ENCODE measurements around the gene SLC34A1.
A peak's percentile ranks its signal among the peaks of the same experiment; 100 is the strongest.
"Not testable (repeated sequence)": the region's sequence is repeated elsewhere in the genome, so short reads cannot be mapped to it uniquely, and the experiment has no call there.

SLC34A1 gene

DNA sequence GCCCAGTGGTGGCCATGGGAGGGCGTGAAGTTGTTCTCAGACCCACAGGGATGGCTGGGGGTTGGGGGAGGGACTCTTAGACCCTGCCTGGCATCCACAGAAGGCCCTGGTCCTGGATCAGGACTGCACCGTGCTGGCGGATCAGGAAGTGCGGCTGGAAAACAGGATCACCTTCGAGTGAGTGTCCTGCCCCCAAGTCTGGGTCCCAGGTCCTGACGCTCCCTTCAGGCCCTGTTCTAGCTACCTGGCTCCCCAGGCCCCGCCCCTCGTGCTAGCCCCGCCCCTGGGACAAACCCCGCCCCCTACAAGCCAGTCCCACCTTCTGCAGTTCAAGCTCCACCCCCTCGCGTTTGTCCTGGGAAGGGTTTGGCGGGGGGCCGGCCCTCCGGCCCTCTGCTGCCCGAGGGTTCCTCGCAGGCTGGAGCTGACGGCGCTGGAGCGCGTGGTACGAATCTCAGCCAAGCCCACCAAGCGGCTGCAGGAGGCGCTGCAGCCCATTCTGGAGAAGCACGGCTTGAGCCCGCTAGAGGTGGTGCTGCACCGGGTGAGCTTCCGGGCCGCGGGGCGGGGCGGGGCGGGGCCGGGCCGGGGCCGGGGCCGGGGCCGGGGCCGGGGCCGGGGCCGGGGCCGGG is 13.6 kb upstream of the SLC34A1 start:
- peak; percentile 80 for DNase-seq

DNA sequence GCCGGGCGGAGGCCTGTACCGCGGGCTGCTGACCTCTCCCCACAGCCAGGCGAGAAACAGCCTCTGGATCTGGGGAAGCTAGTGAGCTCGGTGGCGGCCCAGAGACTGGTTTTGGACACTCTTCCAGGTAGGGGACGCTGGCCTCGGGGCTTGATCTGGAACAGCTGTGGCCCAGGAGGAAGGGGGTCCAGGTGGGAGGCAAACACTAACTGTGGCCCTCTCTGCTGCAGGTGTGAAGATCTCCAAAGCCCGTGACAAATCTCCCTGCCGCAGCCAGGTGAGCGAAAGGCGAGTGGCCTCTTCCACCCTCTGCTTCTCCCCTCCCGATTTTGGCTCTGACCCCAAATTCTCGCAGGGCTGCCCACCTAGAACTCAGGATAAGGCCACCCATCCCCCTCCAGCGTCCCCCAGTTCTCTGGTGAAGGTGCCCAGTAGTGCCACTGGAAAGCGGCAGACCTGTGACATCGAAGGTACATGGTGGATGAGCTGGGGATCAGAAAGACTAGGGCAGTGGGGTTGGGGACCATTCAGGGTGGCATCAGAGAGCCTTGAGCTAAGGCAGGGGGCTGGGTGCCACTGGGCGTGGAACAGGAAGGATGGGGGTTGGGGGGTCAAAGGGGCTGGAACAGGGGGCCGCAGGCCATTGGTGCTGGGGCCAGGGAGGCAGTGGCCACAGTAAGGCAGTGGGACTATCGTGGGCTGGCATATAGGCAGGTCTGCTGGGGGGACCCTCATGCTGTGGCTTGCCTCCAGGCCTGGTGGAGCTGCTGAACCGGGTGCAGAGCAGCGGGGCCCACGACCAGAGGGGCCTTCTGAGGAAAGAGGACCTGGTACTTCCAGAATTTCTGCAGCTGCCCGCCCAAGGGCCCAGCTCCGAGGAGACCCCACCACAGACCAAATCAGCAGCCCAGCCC is 12.9 kb upstream of the SLC34A1 start:
- no peak for DNase-seq

DNA sequence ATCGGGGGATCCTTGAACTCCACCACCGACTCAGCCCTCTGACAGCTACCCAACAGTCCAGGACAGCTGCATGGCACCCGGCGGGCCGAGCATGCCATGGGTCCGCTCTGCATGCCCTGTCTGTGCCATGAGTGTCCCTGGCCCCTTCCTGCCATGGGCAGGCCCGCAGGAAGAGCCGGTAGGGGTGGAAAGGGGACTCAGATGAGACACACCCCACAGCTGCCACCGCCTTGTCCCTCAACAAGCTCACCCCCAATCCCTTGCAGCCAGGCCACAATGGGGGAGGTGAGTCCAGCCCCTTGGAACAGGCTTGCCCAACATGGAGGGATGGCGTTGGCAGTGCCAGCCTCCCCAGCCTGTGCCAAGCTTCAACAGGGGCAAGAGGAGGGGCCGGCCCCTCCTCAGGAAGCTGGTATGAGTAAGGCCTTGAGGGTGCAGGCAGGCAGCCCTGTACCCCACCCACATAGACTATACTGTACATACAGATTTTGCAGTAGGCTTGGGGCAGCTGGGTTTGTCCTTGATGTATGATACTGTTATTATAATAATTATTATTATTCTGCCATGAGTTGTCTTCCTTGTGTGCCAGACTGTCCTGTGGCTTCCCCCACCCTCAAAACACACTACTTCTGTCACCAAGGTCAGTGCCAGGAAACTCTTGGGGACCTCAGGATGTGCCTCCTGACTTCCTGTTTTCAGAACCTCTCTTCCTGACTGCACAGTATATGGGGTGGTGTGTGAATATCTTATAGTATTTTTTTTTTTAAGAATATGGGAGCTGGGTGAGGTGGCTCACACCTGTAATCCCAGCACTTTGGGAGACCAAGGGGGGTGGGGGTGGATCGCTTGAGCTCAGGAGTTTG is 12.0 kb upstream of the SLC34A1 start:
- peak; percentile 42 for DNase-seq

DNA sequence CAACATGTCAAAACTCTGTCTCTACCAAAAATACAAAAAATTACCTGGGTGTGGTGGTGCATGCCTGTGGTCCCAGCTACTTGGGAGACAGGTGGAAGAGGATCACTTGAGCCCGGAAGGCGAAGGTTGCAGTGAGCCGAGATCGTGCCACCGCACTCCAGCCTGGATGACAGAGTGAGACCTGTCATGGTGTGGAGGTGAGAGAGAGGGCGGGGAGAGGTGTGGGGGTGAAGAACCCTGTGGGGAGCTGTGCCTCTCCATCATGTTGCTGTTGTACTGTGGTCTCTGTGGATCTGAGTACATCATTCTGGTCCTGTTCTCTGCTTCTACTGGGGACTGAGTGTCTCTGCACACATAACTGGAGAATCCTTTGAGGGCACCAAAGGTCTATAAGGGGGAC is 11.3 kb upstream of the SLC34A1 start:
- peak; percentile 35 for DNase-seq

DNA sequence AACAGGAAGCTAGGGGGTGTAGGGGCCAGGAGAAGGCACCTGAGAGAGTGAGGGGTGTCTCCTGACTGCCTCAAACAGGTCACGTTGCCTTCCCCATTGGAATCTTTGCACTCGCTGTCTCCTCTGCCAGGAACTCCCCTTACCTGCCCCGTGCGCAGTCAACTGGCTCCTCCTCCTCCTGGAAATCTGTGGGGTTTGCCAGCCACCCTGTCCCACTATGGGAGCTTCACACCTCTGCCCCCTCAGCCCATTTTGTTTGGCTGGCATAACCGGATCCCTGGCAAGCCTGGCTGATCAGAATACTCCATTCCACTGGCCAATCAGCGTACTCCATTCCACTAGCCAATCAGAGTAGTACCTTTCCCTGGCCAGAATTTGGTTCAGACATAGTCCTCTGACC is 10.4 kb upstream of the SLC34A1 start:
- DNase-seq, result no peak

DNA sequence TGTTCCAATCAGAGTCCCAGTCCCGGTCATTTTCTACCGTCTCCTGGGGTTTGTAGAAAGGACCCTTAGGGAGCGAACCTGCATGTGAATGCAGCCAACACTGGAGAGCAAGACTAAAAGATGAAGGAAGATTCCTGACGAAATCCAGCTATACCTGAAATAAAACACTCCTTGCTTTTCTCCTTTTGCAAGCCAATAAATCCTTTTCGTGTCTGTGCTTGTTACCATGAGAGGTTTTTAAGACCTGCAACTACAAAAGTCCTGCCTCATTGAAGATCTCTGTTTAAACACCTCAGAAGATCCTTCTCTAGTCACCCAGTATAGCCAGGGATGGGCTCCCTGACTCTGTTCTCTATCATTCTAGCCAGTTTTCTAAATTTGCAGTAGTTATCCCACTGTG is 10.0 kb upstream of the SLC34A1 start:
- DNase-seq, result no peak

DNA sequence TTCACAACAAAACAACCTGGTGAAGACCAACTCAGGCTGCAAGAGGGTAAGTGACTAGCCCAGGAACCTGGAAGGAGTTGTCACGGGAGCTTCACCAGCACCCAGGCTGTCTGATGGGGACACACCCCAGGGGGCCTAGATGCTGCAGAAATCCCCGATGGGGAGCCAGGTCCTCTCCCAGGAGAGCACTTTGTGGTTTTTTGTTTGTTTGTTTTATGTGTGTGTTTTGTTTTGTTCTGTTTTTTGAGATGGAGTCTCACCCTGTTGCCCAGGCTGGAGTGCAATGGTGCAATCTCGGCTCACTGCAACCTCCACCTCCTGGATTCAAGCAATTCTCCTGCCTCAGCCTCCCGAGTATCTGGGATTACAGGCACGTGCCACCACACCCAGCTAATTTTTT is 8.7 kb upstream of the SLC34A1 start:
- DNase-seq, result not testable (repeated sequence)

DNA sequence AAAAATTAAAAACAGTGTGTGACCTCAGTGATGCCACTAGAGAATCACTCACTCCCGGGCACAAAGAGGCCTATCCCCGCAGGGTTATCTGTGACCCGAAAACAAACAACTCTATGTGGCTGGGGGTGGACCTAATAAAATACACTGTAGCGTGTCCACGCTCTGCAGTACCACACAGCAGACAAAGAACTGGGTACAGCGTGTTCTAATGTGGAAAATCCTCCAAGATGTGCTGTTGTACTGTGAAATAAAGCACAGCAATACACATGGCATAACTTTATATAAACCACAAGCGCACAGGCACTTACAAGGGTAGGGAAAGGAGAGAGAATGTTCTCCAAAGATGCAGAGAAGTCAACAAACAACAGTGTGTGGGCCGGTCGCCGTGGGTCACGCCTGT is 8.1 kb upstream of the SLC34A1 start:
- no peak for DNase-seq

DNA sequence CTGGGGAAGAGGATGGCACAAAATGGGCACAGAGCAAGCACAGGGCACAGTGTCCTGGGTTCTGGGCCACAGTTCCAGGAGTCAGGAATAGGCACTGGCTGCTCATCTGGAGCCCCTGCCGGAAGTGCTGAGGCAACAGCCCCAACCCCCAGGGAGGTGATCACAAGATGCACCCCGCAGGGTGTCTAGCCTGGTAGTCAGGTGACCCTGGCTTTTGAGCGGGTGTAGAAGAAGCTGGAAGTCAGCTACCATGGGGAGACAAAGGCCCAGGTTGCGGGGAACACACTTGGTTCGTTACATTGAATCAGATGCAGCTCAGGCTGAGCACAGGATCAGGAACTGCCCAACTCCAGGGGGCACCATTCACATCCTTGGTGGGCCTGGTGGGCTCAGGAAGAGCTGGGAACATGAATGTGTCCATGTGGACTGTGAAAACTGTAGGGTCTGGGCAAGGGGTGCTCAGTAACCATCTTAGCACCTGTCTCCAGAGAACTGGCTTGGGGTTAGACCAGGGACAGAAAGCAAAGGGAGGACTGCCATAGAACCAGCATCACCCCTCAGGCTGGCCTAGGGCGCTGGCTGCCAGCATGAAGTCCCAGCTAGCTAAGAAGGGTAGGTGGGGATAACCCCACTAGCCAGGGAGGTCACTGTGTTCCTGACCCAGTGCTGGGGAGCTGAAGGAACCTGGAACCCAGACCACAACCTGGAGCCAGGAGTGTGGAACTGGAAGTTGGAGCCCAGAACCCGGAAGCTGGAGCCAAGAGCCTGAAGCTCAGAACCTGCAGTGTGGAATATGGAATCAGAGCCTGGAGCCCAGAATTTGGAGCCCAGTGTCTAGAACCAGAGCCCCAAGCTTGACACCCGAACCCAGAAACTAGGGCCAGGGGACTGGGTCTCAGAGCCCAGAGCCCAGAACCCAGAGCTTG is 6.1 kb upstream of the SLC34A1 start:
- no peak for DNase-seq

DNA sequence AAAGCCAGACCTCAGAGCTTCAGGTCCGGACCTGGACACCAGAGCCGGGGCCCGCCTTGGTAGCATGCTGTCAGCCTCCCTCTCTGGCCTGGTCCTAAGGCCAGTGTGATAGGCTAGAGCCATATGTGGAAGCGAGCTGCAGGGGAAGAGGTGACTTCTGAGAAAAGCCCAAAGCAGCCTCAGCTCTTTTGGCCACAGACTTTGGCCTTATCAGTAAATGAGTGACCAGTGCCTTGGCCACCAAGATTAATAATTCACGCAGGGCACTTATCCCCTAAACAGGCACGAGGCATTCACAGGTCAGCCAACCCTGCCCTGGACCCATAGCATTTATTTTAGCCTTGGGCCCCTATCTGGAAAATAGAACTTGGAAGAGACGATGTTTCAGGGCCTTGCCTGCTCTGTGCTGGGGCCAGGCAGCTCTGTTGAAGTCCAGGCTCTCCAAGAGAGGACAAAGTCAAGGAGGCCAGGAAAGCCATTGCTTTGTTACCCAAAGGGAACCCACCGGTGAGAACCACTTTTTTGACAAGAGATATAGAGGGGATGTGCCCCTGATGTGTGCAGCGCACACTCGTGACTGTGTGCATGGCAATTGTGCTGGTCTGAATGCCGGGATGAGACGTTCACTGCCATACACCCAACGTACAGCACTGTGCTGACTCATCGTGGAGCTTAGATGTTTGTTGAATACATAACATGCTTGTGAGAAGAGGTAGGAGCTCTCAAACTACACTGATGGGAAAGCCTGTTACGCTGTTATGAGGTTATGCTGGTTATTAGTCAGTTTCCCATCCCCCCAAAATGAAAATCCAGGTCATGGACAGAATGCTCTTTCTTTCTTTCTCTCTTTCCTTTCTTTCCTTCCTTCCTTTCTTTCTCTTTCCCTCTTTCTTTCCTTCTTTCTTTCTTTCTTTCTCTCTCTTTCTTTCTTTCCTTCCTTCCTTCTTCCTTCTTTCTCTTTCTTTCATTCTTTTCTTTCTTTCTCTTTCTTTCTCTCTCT is 5.0 kb upstream of the SLC34A1 start:
- no peak for DNase-seq

DNA sequence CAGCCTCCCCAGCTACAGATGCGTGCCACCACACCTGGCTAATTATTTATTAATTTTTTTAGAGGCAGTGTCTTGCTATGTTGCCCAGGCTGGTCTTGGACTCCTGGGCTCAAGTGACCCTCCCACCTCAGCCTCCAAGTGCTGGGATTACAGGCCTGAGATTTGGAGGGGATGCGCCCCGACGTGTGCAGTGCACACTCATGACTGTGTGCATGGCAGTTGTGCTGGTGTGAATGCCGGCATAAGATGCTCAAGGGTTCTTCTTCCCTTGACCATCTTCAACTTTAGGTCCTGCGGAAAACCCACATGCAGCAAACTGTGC is 3.5 kb upstream of the SLC34A1 start:
- no peak for DNase-seq

DNA sequence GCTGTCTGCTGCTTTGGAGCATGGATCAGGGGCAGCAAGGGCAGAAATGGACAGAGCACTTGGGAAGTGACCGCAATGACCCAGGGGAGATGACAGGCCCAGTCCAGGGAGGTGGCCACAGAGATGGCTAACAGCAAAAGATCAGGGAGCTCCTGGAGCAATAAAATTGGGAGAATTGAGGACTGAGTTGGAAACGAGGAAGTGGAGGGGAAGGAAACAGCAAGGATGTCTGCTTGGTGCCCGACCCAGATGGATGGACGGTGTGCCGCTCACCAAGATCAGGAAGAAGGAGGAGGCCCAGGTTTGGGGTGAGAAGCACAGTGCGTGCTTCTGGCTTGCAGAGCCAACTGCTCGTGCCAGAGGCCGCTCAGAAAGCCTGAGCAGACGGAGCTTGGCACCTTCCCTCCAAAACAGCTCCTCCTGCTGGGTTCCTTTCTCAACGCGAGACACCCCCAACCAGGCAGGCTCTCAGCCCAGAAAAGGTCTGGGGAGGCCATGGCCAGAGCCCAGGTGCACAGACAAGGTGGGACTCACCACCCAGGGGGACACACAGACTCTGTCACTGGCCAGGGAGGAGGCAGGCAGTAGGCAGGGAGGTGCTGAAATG is 1.7 kb upstream of the SLC34A1 start:
- DNase-seq, result no peak

DNA sequence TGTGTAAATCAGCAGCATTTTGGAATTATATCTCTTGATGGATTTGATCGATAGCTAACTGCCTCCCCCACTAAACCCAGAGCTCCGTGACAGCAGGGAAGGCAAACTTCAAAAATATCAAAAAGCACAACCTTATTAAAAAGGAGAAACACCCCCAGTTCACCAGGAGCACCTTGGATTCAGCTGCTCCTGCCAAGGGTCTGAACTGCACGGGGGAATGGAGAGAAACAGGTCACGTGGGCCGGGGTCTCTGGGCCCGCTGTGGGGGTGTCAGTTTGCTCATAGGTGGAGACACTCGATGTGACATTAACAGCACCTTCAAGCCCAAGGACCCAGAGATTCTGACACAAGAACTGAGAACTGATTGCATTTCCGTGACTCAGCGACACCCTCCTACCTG is 1.1 kb upstream of the SLC34A1 start:
- DNase-seq, result no peak

DNA sequence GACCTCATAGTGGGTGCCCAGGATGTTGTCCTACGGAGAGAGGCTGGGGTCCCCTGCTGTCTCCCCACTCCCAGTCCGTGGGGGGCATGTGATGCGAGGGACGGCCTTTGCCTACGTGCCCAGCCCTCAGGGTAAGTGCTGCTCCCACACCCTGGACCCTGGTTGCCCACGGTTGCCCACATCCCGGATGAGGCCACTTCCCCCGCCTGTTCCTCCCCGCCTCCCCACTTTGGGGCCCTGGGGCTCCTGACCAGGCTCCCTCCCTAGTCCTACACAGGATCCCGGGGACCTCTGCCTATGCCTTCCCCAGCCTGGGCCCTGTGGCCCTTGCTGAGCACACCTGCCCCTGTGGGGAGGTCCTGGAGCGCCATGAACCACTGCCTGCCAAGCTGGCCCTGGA is 1.5 kb downstream of the SLC34A1 start:
- DNase-seq, result no peak

DNA sequence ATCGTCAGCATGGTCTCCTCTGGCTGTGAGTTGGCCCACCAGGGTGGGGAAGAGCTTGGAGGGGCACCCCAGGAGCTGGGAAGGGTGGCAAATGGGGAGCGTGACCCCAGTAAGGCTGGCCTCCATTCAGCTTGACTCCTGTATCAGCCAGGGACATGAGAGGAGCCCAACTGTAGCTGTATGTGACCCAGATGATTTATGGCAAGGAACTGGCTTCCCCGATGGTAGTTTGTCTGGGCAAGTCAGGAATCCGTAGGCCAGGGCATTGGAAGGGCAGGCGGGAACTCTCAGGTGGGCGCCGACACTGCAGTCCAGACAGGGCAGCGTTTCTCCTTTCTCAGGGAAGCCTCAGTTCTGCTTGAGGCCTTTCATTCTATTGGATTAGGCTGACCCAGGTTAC is 2.3 kb downstream of the SLC34A1 start:
- DNase-seq, result no peak

DNA sequence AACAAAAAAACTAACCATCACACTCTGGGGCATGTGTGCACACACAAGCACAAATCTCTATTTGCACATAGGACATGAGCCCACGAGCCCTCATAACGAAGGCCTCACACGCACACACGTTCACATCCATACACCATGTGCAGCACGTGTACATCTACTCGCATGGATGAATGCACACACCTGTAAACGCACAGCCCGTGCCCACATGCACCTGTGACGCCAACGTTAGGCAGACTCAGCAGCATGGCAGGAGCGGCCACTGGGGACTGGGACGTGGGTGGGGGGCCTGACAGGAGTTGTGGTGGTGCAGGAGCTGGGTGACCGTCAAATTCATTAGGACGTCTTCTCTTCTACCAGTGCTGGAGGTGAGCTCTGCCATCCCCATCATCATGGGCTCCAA is 3.2 kb downstream of the SLC34A1 start:
- DNase-seq, result no peak

DNA sequence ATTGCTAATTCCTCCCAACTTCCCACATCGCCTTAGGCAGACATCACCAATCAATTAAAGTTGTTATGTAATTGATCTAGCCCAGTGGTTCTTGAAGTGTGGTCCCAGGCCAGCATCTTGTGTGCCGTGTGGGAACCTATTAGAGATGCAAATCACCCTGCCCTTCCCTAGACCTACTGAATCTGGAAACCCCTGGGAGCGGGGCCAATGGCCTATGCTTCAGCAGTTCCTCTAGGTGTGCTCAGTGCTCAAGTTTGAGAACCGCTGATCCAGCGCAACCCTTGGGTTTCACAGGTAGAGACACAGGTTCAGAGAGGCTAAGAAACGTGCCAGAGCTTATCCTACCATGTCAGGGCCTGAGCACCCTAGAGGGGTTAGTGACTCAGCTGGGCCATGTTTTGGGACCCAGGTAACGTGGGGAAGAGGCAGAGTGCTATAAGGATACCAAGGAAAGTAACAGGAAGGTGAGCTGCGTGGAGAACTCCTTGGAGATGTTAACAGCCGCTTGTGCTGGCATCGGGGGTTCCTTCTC is 4.4 kb downstream of the SLC34A1 start:
- no peak for DNase-seq

DNA sequence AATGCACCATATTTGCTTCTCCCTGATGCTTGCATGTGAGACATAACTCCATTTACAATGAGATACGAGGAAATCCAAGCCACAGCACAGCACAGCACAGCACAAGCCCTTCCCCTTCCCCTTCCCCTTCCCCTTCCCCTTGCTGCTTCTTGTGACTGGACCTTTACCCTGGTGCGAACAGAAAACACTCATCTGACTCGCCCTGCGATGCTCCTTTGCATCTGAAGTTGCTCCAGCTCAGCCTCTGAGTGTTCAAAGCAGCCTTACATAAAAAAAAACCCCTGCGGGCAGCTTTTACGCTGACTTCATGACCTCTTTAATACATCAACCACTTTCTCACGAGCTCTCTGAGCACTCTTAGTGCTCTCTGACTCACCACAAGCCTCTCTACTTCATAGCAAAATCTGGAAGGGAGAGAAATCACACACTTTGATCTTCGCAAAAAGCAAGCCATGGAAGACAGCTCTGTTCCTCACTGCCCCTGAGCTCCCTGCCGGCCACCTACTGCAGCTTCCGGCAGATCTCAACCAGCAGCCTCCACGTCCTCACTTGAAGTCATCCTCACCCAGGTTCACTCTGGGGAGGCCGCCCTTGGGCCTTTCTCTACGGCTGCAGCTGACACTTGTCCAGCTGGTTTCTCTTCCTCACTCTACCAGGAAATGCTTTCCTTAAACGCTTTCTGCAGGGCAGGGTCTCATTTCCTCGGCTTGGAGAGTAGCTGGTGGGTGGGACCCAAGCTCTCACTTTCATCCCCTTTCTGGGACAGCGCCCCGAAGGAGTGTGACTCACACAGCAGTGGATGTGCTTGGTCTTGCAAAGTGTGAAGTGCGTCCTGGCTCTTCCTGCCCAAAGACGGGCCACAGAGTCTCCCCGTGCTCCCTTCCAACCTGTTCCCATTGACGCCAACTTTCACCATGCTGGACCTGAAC is 5.3 kb downstream of the SLC34A1 start:
- peak; percentile 79 for DNase-seq

Measured in CD4-positive, alpha-beta T cell treated with Interleukin-17A for 1 hour (primary cell).